Right atrium auricular region (tissue), 2 donors: ENCODE measurements around the gene SREBF1. TPM values are rescaled to one million over a fixed set of nuclear protein-coding genes. Genes with fewer than 3 reads are reported as not detected.

Source experiments
- DNase-seq: peaks from one replicate; pipeline ENCODE4 v3.0.0-alpha.2; 2019; ENCODE audit warnings: low spot score
- H3K27ac ChIP-seq, 2 donors: fragments of 200-600 bp; sonication (generic); 1 replicate in 1 of 2; 2 replicates in 1 of 2; pipeline ENCODE4 v1.5.1; 2016 to 2019
- H3K27me3 ChIP-seq, 2 donors: fragments of 200-600 bp; sonication (generic); one replicate each; pipeline versions ENCODE4 v1.5.1 to v1.6.0; 2017 to 2019
- H3K36me3 ChIP-seq: fragments of 200-600 bp; sonication (generic); one replicate; pipeline ENCODE4 v1.5.1; 2016
- H3K4me1 ChIP-seq, 2 donors: fragments of 200-600 bp; sonication (generic); one replicate each; pipeline versions ENCODE4 v1.5.1 to v1.6.0; 2017 to 2019
- H3K4me3 ChIP-seq, 2 donors: fragments of 200-600 bp; sonication (generic); 1 replicate in 1 of 2; 2 replicates in 1 of 2; pipeline ENCODE4 v1.5.1; 2017 to 2019; ENCODE audit warnings: mild to moderate bottlenecking in 1 of 2, moderate library complexity in 1 of 2
- H3K9me3 ChIP-seq, 2 donors: fragments of 200-600 bp; sonication (generic); one replicate each; pipeline ENCODE4 v1.5.1; 2019
- total RNA-seq, 2 donors: library from RNA; depleted of rRNA; stranded (reverse); fragments of >200 nt; gene quantifications; one replicate each; pipeline ENCODE4 v1.1.0, GENCODE V29; 2016
- TF ChIP-seq, protein P1 (sequence below), 2 donors: fragments of 200-600 bp; sonication (generic); IDR thresholded peaks; one replicate each; pipeline ENCODE4 v1.5.1; 2019; ENCODE audit warnings: antibody characterized with exemption in 2 of 2

SREBF1 gene
- total RNA-seq, 2 donors from 2014 or later: 17.0 to 29.8 TPM

DNA sequence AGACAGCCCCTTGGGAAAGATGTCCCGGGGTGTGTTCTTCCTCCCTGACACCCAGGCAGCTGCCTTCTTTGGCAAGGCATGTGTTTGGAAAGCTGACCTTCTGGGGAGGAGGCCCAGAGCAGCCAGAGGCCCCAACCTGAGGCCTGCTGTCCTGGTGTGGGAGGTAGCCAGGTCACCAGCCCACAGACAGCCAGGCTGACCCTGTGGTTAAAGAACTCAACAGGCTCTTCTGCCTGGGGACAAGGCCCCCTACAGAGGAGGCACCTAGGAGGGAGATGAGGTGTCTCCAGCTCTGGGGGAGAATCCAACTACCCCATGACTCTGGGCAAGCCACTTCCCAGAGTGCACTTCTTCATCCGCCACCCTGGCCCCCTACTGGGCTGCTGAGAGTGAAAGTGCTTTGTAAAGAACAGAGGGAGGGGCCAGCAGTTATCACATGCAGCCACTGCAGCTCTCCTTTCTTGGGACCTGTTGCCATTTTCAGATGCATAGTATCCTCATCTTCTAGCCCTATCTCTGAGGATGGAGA, 13.1 kb upstream of the SREBF1 start:
- peaks cover 0 to 45% of the 10 kb centered on the region in 2 donors for H3K4me1 ChIP-seq
- peaks cover 17% of the 10 kb centered on the region for H3K36me3 ChIP-seq
- TF ChIP-seq, protein P1, sequence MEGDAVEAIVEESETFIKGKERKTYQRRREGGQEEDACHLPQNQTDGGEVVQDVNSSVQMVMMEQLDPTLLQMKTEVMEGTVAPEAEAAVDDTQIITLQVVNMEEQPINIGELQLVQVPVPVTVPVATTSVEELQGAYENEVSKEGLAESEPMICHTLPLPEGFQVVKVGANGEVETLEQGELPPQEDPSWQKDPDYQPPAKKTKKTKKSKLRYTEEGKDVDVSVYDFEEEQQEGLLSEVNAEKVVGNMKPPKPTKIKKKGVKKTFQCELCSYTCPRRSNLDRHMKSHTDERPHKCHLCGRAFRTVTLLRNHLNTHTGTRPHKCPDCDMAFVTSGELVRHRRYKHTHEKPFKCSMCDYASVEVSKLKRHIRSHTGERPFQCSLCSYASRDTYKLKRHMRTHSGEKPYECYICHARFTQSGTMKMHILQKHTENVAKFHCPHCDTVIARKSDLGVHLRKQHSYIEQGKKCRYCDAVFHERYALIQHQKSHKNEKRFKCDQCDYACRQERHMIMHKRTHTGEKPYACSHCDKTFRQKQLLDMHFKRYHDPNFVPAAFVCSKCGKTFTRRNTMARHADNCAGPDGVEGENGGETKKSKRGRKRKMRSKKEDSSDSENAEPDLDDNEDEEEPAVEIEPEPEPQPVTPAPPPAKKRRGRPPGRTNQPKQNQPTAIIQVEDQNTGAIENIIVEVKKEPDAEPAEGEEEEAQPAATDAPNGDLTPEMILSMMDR (IDR thresholded peaks at IDR 0.05): peak in 1 of 2 donors; percentile 37
- DNase-seq: peak; percentile 73
- peak overlapping the region; percentile 78 to 85 for H3K27ac ChIP-seq
- no peak overlapping the region for H3K4me3 ChIP-seq
- H3K9me3 ChIP-seq: no peaks in the 10 kb centered on the region
- H3K27me3 ChIP-seq: no peaks in the 10 kb centered on the region

DNA sequence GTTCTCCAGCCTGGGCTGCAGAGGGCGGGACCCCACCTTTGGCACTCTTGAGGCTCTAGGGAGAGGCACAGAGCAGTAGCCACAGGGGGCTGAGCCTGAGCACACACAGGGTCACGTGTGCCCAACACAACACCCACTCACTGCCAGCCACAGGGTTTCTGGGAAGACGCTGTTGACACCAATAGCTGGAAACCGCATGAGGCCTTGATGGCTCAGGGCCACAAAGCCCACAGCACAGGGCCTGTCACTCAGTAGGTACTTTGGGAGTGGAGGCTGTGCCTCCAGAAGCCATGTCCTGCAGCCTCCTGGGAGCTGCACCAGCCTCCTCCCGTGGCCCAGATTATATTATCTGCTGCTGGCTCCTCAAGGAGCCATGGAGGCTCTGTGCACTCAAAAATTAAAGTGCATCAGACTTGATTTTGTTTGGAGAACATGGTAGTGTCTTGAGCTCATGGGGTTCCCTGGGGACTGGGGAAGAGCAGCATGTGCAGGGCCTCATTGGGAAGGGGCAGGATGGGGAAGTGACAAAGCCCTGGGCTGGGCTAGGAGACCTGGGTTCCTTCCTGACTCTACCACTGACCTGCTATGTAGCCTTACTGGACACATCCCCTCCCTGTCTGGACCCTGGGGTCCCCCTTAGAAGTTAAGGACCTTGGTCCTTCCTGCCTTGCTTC, 12.5 kb upstream of the SREBF1 start:
- H3K4me3 ChIP-seq: no peak overlapping the region
- no peaks in the 10 kb centered on the region for H3K9me3 ChIP-seq
- peak; percentile 75 for DNase-seq
- H3K4me1 ChIP-seq: peaks cover 0 to 45% of the 10 kb centered on the region in 2 donors
- H3K27me3 ChIP-seq: no peaks in the 10 kb centered on the region
- TF ChIP-seq, protein P1 (IDR thresholded peaks at IDR 0.05): no peak
- H3K27ac ChIP-seq: peak overlapping the region; percentile 78 to 85
- H3K36me3 ChIP-seq: peaks cover 17% of the 10 kb centered on the region

DNA sequence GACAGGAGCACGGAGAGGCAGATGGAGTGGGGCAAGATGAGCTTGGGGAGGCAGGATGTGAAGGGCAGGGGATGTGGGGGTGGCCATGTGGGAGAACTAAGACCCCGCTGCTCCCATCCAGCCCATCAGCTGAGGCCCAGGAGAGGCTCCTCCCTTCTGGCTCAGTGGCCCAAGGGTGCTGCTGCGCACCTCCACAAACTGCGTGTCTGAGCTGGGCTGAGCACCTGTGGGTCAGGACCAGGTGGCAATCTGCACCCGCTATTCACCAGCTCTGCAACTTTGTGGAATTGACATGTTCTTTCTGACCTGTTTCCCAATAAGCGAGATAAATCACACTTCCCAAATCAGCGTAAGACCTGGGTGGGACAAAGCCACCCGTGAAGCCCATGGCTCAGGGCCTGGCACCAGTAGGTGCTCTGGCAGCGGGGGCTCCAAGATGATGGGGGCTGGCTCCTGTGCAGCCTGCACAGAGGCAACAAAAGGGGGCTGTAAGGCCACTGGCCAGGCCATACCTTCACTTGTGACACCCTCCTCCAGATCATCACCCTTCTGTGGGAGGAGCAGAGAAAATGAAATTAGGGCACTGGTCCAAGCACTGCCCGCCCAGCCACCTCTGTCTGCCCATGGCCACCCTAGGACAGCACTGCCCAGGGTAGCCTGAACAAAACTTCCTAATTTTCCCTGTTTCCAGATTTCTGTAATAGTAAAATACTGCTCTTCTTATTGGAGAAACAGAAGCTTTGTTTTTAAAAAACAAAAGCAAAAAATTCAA, 11.7 kb upstream of the SREBF1 start:
- TF ChIP-seq, protein P1 (IDR thresholded peaks at IDR 0.05): no peak
- Histone ChIP-seq H3K4me3 (no peak overlapping the region), H3K4me1 (peaks cover 0 to 45% of the 10 kb centered on the region in 2 donors), H3K36me3 (peaks cover 17% of the 10 kb centered on the region), H3K27me3 (no peaks in the 10 kb centered on the region), H3K27ac (peak overlapping the region; percentile 78 to 85), H3K9me3 (no peaks in the 10 kb centered on the region)
- DNase-seq: no peak

DNA sequence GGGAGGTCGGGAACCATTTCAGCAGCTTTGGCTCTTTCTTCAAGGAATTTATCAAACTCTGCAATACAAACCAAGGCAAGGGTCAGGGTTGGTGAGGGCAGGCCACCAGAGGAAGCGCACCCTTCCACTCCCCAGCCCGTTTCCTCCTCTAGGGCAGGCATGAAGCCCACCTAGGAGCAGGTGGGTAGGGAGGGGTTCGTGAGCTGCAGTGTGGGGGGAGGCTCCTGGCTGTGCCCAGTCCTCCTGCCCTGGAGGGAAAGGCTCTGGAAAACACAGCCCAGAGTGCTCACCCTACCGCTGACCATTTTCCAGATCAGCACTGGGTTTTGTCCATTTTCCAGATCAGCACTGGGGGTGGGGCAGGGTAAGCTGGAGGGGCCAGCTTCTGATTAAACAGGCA, 10.9 kb upstream of the SREBF1 start:
- Histone ChIP-seq H3K27ac (peak overlapping the region in 1 of 2 donors; percentile 15), H3K4me1 (peaks cover 0 to 45% of the 10 kb centered on the region in 2 donors), H3K9me3 (no peaks in the 10 kb centered on the region), H3K36me3 (peaks cover 17% of the 10 kb centered on the region), H3K27me3 (no peaks in the 10 kb centered on the region), H3K4me3 (no peak overlapping the region)
- TF ChIP-seq, protein P1 (IDR thresholded peaks at IDR 0.05): no peak
- DNase-seq: no peak

DNA sequence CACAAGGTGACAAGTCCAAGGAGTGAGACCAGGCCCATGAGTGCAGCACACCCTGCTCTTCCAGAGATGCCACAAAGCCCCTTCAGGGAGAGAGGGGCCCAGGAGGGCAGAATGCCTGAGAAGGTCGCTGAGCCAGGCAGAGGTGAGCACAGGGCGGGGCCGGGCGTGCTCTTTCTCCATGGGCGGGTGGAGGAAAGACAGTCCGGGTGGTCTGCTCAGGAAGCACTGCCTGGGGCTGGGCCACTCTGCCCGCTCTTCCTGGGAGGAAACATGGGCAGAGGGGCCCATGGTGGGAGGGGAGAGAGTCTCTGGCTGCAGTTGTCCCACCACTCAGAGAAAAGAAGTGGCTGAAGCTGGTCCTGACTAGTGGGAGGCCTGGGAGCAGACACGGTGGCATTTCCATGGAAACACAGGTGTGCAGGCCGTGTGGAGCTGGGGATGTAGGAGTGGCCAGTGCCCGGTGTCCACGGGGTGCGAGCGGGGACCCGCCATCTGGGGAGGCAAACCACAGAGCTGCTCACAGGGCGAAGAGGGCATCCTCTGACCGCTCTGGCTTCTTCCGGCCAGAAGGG, 10.4 kb upstream of the SREBF1 start:
- Histone ChIP-seq H3K4me3 (no peak overlapping the region), H3K27ac (peak overlapping the region; percentile 15 to 19), H3K4me1 (peaks cover 0 to 51% of the 10 kb centered on the region in 2 donors), H3K36me3 (peaks cover 17% of the 10 kb centered on the region), H3K27me3 (no peaks in the 10 kb centered on the region), H3K9me3 (no peaks in the 10 kb centered on the region)
- TF ChIP-seq, protein P1 (IDR thresholded peaks at IDR 0.05): no peak
- DNase-seq: no peak
